Measurements from ENCODE around the gene TPM2. TPM values are rescaled to one million over a fixed set of nuclear protein-coding genes. Genes with fewer than 3 reads are reported as not detected.

Gene TPM2
- total RNA-seq, 1 donor from 2014 or later = 110 TPM

DNA sequence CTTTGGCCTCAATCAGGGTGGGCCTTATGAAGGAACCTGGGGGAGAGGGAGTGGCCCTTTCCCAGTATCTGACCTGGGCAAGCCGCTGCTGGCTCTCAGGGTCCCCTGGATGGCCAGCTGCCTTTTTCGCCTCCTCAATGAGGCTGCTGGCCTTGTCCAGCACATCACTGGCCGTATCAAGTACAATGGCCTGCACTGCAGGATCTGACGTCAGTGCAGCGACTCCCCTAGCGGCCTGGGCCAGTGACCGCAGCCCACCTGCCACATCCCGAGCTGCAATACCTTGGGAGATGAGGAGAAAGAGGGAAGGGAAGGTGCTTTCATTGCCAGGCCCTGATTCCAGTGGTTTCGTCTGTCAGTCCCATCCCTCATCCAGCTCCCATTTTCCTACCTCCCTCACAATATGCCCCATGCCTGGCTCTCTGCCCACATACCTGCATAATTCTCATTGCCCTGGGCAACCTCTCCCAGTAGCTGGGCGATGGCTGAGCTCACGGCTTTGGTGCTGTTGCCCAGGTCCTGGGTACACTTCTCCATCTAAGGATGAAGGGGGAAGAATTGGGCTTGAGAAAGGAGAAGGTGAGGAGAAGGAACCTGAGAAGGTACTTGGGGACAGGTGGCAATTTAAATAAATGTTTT lies 23.2 kb upstream of the TPM2 start:
- Histone ChIP-seq H3K4me3 (no peak overlapping the region), H3K27ac (no peak overlapping the region), H3K36me3 (peaks cover 100% of the 10 kb centered on the region), H3K27me3 (ENCODE audit: low read depth) (no peaks in the 10 kb centered on the region), H3K9me3 (no peaks in the 10 kb centered on the region), H3K4me1 (no peaks in the 10 kb centered on the region)
- DNase-seq (no peak), ATAC-seq (no peak)
- intact Hi-C loops (cut with DNase I) = no loop called here
- TF ChIP-seq CTCF (IDR thresholded peaks at IDR 0.05) = no peak

- intact Hi-C loops (cut with DNase I) = no loop called here
- no peaks in the 10 kb centered on the region for H3K9me3 ChIP-seq
- ATAC-seq = no peak
- TF ChIP-seq CTCF (IDR thresholded peaks at IDR 0.05) = no peak
- H3K27me3 ChIP-seq (ENCODE audit: low read depth) = no peaks in the 10 kb centered on the region
- H3K36me3 ChIP-seq = peaks cover 100% of the 10 kb centered on the region
- DNase-seq = no peak
- no peaks in the 10 kb centered on the region for H3K4me1 ChIP-seq
- H3K4me3 ChIP-seq = no peak overlapping the region
- no peak overlapping the region for H3K27ac ChIP-seq
Measured at GRCh38 chr9:35711501-35712428, 22.0 kb upstream of the TPM2 start.

- DNase-seq (no peak), ATAC-seq (no peak)
- H3K27me3 ChIP-seq (ENCODE audit: low read depth) = no peaks in the 10 kb centered on the region
- TF ChIP-seq CTCF (IDR thresholded peaks at IDR 0.05) = no peak
- intact Hi-C loops (cut with DNase I) = no loop called here
- peaks cover 100% of the 10 kb centered on the region for H3K36me3 ChIP-seq
- no peak overlapping the region for H3K4me3 ChIP-seq
- H3K4me1 ChIP-seq = no peaks in the 10 kb centered on the region
- no peak overlapping the region for H3K27ac ChIP-seq
- no peaks in the 10 kb centered on the region for H3K9me3 ChIP-seq
Measured at GRCh38 chr9:35710818-35711500, 21.2 kb upstream of the TPM2 start.

- H3K36me3 ChIP-seq = peaks cover 100% of the 10 kb centered on the region
- intact Hi-C loops (cut with DNase I) = no loop called here
Measured at GRCh38 chr9:35708146-35708545, 18.4 kb upstream of the TPM2 start.

More at GRCh38 chr9:35708146-35708545, 18.4 kb upstream of the TPM2 start:
- H3K4me3 ChIP-seq = no peak overlapping the region
- ATAC-seq (no peak), DNase-seq (no peak)
- TF ChIP-seq CTCF (IDR thresholded peaks at IDR 0.05) = no peak
- no peaks in the 10 kb centered on the region for H3K27me3 ChIP-seq (ENCODE audit: low read depth)
- H3K9me3 ChIP-seq = no peaks in the 10 kb centered on the region
- no peaks in the 10 kb centered on the region for H3K4me1 ChIP-seq
- no peak overlapping the region for H3K27ac ChIP-seq
